HCT116 (cell line): ENCODE results near the gene PRR14.

Source experiments
- CEBPB ChIP-seq: IDR thresholded peaks from 2 replicates; pipeline ENCODE4 v1.6.1; 2012; ENCODE audit warnings: low read depth
- EZH2phosphoT487 ChIP-seq: fragments of 200-600 bp; IDR thresholded peaks from 2 replicates; pipeline ENCODE4 v1.6.1; 2018; ENCODE audit warnings: antibody characterized with exemption, borderline replicate concordance
- POLR2A ChIP-seq: IDR thresholded peaks from 2 replicates; pipeline ENCODE4 v1.7.0; 2011; ENCODE audit warnings: borderline replicate concordance; ENCODE audit not compliant: insufficient read depth, insufficient read length; ENCODE audit errors: extremely low read depth

DNA sequence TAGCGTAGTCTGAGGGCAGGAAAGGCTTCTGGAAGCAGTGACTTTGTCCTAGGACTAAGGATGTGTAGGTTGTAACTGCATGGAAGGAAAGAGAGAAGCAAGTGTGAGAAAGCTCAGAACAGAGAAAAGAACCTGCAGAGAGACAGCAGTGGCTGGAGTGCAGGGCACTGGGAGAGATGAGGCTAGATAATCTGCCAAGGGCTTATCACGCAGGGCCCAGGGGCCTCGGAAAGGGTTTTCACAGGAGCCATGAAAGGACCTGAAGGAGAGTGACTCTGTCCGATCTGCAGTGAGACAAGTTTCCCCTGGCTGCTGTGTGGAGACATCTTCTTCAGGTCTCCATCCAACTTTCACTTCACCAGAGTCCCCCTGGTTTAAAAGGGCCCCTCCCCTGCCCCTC, 41.1 kb downstream of the PRR14 start:
- TF ChIP-seq EZH2phosphoT487 (no peak), POLR2A (no peak), CEBPB (no peak)
